ENCODE measurements around the gene YY1.

GRCh38 chr14:100290607-100291304 is 51.8 kb downstream of the YY1 start:
- TF ChIP-seq CTCF (IDR thresholded peaks at IDR 0.05): no peak
- TF ChIP-seq POLR2A (IDR thresholded peaks at IDR 0.05): no peak
- TF ChIP-seq EP300 (IDR thresholded peaks at IDR 0.05): no peak
- TF ChIP-seq POLR2AphosphoS5 (IDR thresholded peaks at IDR 0.05): no peak

Measured in sigmoid colon (tissue), 4 donors.